RWPE1 (cell line): ENCODE data around the gene PDCD6IP.

Experiments
- CTCF ChIA-PET: fragments of 350-600 bp; sonication (Branson Sonifier 250); formaldehyde crosslinking; extraction: SDS; loops from one replicate; lab custom pipeline; 2021; lab: Yijun Ruan, JAX
- POLR2A ChIA-PET: fragments of 400-600 bp; formaldehyde crosslinking; extraction: SDS; loops from one replicate; lab custom pipeline; 2020; ENCODE audit warnings: antibody characterized with exemption; ENCODE audit not compliant: low non-redundant PET; lab: Yijun Ruan, JAX
- DNase-seq: peaks from one replicate; pipeline ENCODE4 v3.0.0; 2012; ENCODE audit warnings: low spot score
- H3K27ac ChIP-seq: fragments of 450-650 bp; 2 replicates; pipeline ENCODE4 v1.5.1; 2017
- TF ChIP-seq, protein P1 (sequence below): fragments of 450-650 bp; conservative IDR thresholded peaks from 2 replicates; pipeline ENCODE4 v1.5.1; 2017; ENCODE audit warnings: low read depth, mild to moderate bottlenecking

Gene PDCD6IP

DNA sequence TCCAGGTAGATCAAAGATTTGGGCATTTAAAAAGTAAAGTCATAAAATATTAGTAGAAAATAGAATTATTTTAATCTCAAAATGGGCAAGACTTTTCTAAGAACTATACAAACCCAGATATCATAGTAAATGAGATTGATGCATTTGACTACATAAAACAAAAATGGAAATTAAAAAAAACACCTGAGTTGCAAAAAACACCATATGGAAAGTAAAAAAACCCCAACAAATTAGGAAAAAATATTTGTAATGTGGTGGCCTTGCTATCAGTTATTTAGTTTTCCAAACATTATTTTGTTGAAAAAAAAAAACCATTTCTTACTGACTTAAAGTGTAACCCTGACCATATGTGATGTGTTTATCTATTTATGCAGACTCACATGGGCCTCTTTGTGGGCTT is 97.2 kb downstream of the PDCD6IP start:
- H3K27ac ChIP-seq: no peak overlapping the region
- CTCF ChIA-PET: no interaction called here
- TF ChIP-seq, protein P1, sequence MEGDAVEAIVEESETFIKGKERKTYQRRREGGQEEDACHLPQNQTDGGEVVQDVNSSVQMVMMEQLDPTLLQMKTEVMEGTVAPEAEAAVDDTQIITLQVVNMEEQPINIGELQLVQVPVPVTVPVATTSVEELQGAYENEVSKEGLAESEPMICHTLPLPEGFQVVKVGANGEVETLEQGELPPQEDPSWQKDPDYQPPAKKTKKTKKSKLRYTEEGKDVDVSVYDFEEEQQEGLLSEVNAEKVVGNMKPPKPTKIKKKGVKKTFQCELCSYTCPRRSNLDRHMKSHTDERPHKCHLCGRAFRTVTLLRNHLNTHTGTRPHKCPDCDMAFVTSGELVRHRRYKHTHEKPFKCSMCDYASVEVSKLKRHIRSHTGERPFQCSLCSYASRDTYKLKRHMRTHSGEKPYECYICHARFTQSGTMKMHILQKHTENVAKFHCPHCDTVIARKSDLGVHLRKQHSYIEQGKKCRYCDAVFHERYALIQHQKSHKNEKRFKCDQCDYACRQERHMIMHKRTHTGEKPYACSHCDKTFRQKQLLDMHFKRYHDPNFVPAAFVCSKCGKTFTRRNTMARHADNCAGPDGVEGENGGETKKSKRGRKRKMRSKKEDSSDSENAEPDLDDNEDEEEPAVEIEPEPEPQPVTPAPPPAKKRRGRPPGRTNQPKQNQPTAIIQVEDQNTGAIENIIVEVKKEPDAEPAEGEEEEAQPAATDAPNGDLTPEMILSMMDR: no peak

DNA sequence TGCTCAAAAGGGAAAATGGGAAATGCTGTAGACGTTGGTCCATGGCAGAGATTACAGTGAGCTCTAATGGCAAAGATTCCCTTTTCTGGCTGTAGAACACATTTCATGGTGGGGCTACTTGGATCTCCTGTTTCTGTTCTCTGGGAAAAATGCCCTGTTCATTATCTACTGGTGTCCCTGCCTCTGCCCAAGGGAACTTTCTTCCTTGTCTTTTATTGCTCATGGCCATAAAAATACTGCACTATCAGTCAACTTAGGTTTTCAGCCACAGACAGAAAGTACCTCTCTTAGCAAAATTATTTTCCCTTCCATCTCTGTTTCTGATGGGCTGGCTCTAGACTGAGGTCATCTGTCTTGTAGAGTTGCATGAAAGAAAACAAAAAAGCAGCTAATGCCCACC is 98.9 kb downstream of the PDCD6IP start:
- H3K27ac ChIP-seq: no peak overlapping the region
- DNase-seq: no peak
- ChIA-PET POLR2A (no interaction called here), CTCF (no interaction called here)
- TF ChIP-seq, protein P1: no peak

More for the DNA sequence above, 97.2 kb downstream of the PDCD6IP start:
- DNase-seq: no peak
- POLR2A ChIA-PET: no interaction called here

DNA sequence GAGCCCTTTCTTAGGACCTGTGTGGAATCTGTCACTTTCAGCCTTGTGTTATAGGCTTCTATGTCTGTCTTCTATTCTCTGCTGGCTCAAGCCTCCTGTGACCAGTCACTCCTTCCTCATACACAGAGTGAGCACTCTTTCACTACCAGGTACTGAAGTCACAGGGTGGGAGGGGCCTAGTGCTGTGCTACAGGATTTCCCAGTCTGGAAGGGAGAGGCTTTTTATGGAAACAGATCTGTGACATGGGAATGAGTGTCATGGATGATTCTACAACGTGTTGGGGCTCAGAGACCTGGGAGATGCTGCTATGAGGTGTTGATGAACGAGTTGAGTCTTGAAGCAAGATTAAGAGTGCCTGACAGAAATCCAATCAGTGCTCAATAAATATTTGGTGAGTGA is 100.5 kb downstream of the PDCD6IP start:
- DNase-seq: no peak
- ChIA-PET CTCF (interaction anchor here (0.7 kb wide), 1 partner anchor 79 kb away, joined by 3 read pairs; no protein-coding TSS in a partner anchor), POLR2A (no interaction called here)
- no peak overlapping the region for H3K27ac ChIP-seq
- TF ChIP-seq, protein P1: no peak

DNA sequence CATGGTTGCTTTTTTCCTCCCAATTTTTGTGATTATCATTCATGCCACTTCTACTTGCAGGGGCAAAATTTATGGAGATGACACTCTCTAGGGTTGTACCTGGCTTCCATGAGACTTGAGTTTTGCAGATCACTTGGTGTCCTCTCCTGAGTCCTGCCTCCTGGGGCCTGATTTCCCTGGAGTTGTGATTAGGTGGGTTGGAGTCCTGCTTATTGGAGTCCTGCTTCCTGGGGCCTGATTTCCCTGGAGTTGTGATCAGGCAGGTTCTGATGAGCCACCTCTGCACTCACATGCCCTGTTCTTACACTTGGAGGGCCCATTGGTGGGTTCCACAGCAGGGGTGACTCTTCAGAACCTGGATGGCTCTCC is 102.0 kb downstream of the PDCD6IP start:
- ChIA-PET POLR2A (no interaction called here), CTCF (no interaction called here)
- TF ChIP-seq, protein P1: no peak
- no peak overlapping the region for H3K27ac ChIP-seq
- no peak for DNase-seq

DNA sequence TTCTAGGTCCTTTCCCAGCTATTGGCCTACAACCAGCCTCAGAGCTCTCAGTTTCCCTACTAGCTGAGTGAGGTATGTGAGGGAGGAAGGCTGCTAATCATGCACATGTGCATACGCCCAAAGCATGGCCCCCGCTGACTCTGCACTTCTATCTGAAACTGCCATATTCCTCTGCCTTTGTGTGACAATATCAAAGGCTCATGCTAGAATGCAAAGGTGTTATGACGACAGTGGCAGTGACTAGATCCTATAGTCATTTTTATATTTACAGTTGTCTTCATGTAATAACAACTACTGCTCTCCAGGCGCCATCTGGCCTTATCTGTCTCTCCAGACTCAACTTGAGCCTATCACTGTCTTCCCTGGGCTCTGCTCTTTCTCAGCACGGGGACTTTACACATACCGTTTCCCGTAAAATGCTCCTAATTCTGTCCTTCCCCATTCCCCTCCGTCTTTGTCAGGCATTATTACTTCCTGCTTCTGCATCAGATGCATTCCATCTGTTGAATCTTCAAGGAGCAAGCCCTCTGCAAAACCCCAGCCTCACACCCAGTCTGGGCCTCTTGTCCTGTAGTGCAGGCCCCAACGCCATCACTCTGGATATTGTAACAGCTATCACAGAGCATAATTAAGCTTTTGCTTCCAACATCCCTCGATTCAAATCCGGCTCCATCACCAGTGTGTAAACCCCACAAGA is 102.5 kb downstream of the PDCD6IP start:
- ChIA-PET POLR2A (no interaction called here), CTCF (no interaction called here)
- DNase-seq: no peak
- no peak overlapping the region for H3K27ac ChIP-seq
- TF ChIP-seq, protein P1: no peak

DNA sequence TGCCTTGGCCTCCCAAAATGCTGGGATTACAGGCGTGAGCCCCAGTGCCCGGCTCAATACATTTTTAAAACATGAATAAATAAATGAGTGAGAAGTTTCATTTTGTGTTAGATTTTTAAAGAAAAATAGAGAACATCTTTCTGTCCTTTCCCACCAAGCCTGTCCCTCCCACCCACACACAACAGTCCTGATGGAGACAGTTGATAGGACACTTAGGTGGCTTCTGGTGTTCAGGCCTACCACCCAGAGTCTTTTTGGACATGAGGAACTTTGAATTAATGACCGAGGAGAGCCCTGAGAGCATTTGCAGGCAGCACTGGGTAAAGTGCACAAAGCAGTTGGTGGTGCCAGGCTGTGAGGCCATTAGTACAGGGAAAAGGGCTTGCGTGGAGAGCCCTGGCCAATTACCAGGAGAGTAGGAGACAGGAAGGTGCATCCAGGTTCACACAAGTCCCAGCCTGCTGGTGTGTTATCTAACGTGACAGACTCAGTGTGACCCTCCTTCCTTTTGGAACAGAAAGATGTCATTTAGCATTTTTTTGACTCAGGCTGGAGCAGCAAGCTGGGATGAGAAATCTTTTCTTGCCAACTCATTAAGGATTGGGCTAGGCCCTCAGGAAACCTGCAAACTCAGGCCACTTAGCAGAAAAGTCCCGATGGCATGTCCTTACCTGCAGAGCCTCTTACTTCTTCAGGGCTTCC is 103.6 kb downstream of the PDCD6IP start:
- CTCF ChIA-PET: no interaction called here
- peak overlapping the region; percentile 52 for H3K27ac ChIP-seq
- TF ChIP-seq, protein P1: no peak
- POLR2A ChIA-PET: interaction anchor here (0.6 kb wide), 1 partner anchor 46 kb away, joined by 4 read pairs; no protein-coding TSS in a partner anchor
- no peak for DNase-seq
